HG03342 (cell line): Measurements from ENCODE around the gene POLR1D.
A peak's percentile ranks its signal among the peaks of the same experiment; 100 is the strongest.
"Not testable (repeated sequence)": the region's sequence is repeated elsewhere in the genome, so short reads cannot be mapped to it uniquely, and the experiment has no call there.

Source experiments
- ATAC-seq: cut with Tn5 transposase; IDR thresholded peaks from one replicate; pipeline ENCODE4 v1.9.1; 2021; ENCODE audit warnings: mild to moderate bottlenecking, moderate library complexity; ENCODE audit not compliant: unreplicated experiment

Gene POLR1D

GRCh38 chr13:27613628-27614027 lies 8.1 kb upstream of the POLR1D start:
- no peak for ATAC-seq

- no peak for ATAC-seq
Observed at GRCh38 chr13:27617881-27618321, 3.8 kb upstream of the POLR1D start.

GRCh38 chr13:27619093-27619727 lies 2.5 kb upstream of the POLR1D start:
- no peak for ATAC-seq

- ATAC-seq, result peak; percentile 24
Observed at GRCh38 chr13:27619728-27620376, 1.8 kb upstream of the POLR1D start.

- ATAC-seq, result peak; percentile 89
Observed at GRCh38 chr13:27620377-27621115, 1.1 kb upstream of the POLR1D start, which contains the start of gene LNX2. LNX2 (minus strand) TSS chr13:27620529; CDS start chr13:27581703, 38,826 bp downstream.

- ATAC-seq, result no peak
Observed at GRCh38 chr13:27621116-27621365, 651 bp upstream of the POLR1D start.

GRCh38 chr13:27622102-27622820 lies 569 bp downstream of the POLR1D start:
- no peak for ATAC-seq

- no peak for ATAC-seq
Observed at GRCh38 chr13:27622881-27623280, 1.2 kb downstream of the POLR1D start.

- no peak for ATAC-seq
Observed at GRCh38 chr13:27624071-27624470, 2.4 kb downstream of the POLR1D start.

GRCh38 chr13:27625839-27626238 lies 4.1 kb downstream of the POLR1D start:
- no peak for ATAC-seq

GRCh38 chr13:27627380-27627779 lies 5.7 kb downstream of the POLR1D start:
- no peak for ATAC-seq

- no peak for ATAC-seq
Observed at GRCh38 chr13:27628081-27628480, 6.4 kb downstream of the POLR1D start.

- not testable (repeated sequence) for ATAC-seq
Observed at GRCh38 chr13:27628766-27629165, 7.1 kb downstream of the POLR1D start.

GRCh38 chr13:27631156-27631555 lies 9.5 kb downstream of the POLR1D start:
- ATAC-seq, result no peak

GRCh38 chr13:27631665-27632064 lies 10.0 kb downstream of the POLR1D start:
- no peak for ATAC-seq

- no peak for ATAC-seq
Observed at GRCh38 chr13:27632214-27632613, 10.5 kb downstream of the POLR1D start.

- no peak for ATAC-seq
Observed at GRCh38 chr13:27632648-27633047, 11.0 kb downstream of the POLR1D start.

- no peak for ATAC-seq
Observed at GRCh38 chr13:27634231-27634630, 12.5 kb downstream of the POLR1D start.

- ATAC-seq, result no peak
Observed at GRCh38 chr13:27634791-27635190, 13.1 kb downstream of the POLR1D start.

GRCh38 chr13:27635266-27635665 lies 13.6 kb downstream of the POLR1D start:
- no peak for ATAC-seq

- ATAC-seq, result no peak
Observed at GRCh38 chr13:27636589-27637288, 15.0 kb downstream of the POLR1D start.
